Right kidney (tissue), 9 donors: ENCODE measurements around the gene KIF24.
"Not testable (repeated sequence)": the region's sequence is repeated elsewhere in the genome, so short reads cannot be mapped to it uniquely, and the experiment has no call there.

Experiments used
- DNase-seq: peaks from one replicate; pipeline ENCODE4 v3.0.0-alpha.2; 2016
- long read RNA-seq, 8 donors: transcript quantifications; one replicate each; lab custom pipeline, GENCODE V29; 2026

Gene KIF24
- long read RNA-seq, donor 1, result 0 reads
- long read RNA-seq, donor 2, result 0 reads
- long read RNA-seq, donor 3, result 0 reads
- long read RNA-seq, donor 4, result 0 reads
- long read RNA-seq, donor 5, result 0 reads
- long read RNA-seq, donor 6, partial matches to known transcripts, result 6 of 16 reads
- long read RNA-seq, donor 6, other reads (novel, unspliced or antisense), result 10 of 16 reads
- long read RNA-seq, donor 7, partial matches to known transcripts, result 24 of 31 reads
- long read RNA-seq, donor 7, other reads (novel, unspliced or antisense), result 7 of 31 reads
- long read RNA-seq, donor 8, result 0 reads

DNA sequence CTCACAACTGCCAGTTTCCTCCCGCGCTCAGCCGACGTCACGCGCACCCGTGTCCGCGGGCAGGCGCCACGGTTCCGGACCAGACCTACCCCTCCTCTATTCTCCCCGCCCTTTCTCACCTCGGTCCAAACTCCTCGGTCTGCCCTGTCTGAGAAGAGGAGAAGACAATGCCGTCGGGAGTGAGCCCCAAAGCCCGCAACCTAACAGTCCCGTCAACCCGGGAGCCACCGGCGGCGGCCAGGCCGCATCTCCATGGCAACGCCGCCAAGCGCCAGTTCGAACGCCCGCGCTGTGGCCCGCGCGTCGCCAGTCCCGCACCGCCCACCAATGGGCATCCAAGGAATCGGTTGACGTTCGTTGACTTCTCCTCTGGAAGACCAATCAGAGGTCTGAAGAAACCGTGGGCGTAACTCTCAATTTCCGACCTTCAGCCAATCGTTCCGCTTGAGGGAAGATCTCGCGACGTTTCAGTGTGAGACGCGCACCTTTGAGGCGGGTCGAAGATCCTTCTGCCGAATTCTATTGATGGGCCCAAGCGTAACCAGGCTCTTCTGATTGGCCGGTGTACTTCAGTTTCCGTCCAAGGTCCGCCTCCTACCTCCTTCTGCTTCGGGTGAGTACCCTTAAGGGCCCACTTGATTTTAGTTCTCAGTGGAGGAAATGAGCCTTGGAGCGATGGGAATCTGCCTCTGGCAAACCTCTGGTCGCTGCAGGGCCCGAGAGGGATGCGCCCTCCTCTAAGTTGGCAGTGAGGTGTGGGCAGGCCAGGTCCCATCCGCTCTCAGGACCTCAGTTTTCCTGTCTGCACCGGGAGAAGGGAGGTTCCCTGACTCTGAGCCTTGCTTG is at the start of gene KIF24, which contains the start of gene NUDT2:
KIF24 (minus strand) TSS at position 282 of the 846 bp plus-strand sequence. CDS start 17,922 bp downstream, outside the sequence.
NUDT2 (plus strand) TSS at position 583 of the 846 bp plus-strand sequence. CDS start 9,471 bp downstream, outside the sequence.
- peak; percentile 92 for DNase-seq

- no peak for DNase-seq
Observed at GRCh38 chr9:34378376-34379060, 49.5 kb upstream of the KIF24 start.

- DNase-seq, result no peak
Observed at GRCh38 chr9:34377404-34377746, 48.3 kb upstream of the KIF24 start.

GRCh38 chr9:34376596-34377403 is 47.7 kb upstream of the KIF24 start, which contains the start of gene MYORG:
Gene MYORG, minus strand, starts transcription at chr9:34376898. Its CDS starts 3,955 bp downstream, at chr9:34372943.
- peak; percentile 86 for DNase-seq

DNA sequence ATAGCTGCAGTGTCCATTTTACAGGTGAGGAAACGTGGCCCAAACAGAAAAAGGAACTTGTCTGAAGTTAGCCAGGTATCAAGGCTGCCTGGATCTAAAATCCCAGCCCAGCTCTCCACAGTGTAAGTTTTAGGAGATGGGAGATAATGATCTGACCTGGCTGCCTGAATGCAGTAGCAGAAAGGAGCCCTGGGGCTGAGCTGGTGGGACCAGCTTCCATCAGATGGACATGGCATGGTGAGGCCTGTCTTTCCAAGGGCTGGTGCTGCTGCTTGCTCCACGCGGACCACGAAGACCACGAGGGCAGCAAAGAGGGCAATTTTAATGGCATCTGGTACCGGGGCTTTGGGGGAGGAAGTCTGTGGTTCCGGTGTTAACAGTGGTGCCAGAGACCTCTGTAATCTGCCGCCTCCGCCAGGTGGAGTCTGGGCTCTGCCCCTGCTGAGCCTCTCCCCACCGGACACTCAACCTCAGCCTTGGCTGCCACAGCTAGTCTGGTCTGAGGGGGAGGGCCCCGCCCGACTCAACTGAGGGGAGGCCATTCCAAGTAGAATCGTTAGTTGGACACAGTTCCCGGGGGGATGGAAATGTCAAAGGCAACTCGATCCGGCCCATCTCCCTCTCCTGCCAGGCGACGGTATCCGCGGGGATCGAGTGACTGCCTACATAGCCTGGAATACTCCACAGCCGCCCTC is 47.0 kb upstream of the KIF24 start:
- peak; percentile 31 for DNase-seq

- no peak for DNase-seq
Observed at GRCh38 chr9:34374905-34375552, 46.0 kb upstream of the KIF24 start.

GRCh38 chr9:34374339-34374738 is 45.3 kb upstream of the KIF24 start:
- DNase-seq, result no peak

- DNase-seq, result no peak
Observed at GRCh38 chr9:34373749-34374148, 44.7 kb upstream of the KIF24 start.

- peak; percentile 60 for DNase-seq
Observed at GRCh38 chr9:34372467-34373011, 43.5 kb upstream of the KIF24 start.

- no peak for DNase-seq
Observed at GRCh38 chr9:34371886-34372466, 42.9 kb upstream of the KIF24 start.

DNA sequence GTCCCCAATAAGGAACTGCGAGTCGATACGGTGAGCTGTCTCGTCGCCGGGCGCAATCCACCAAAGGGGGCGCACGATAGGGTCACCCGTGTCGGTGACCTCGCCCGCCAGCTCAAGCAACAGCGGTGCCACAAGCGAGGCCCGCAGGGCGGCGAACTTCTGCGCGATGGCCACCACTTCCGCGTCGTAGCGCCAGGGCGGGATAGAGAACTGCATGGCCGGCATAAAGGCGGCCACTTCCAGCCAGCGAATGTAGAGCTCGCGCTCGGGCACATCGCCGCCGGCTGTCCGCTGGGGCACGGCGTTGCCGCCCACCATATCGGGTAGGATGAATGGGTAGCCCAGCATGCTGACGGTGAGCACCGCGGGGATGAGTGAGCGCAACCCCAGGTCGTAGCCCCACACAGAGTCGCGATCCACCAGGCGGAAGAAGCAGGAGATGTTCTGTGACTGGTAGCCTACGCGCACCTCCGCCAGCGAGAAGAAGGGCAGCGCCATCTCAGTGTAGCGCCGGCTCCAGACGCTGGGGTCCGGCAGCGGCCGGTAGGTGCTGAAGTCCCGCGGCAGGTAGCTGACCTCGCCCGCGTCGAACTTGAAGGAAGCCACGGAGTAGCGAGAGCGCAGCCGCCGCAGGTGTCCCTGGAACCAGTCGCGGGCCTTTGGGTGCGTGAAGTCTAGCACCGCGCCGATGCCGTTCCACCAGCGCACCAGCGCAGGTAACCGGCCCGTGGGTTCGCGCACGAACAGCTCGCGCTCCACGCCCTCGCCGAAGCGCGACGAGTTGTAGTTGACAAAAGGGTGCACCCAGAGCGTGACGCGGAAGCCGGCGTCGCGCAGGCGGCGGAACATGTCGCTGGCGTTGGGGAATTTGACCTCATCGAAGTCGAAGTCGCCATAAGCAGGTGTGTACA is 42.2 kb upstream of the KIF24 start:
- peak; percentile 61 for DNase-seq

DNA sequence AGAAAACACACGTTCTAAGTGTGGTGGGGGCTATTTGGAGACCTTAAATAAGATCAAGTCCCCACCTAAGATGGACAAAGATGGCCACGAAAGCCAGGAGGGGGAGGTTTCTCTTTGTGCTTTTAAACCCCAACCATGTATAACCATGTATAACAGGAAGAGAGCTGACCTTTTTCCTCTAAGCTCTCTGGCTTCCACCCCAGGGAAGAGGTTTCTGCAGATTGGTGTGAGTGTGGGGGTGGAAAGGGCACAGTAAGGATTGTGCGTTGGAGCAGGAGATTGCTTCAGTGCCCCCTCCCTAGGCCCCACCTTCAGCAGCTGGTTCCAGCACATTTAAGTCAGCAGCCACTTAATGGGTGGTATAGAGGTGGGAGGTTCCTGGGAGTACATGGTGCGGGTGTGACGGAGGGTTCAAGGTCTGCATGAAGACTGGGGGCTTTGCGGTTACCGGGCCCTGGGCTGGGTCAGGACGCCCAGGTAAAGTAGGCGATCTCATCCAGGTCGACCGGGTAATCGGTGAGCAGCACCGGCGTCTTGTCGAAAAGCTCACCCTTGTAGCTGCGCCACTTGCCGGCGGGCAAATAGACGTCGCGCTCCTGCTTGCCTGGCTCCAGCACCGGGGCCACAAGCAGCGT is 41.4 kb upstream of the KIF24 start:
- DNase-seq, result no peak

DNA sequence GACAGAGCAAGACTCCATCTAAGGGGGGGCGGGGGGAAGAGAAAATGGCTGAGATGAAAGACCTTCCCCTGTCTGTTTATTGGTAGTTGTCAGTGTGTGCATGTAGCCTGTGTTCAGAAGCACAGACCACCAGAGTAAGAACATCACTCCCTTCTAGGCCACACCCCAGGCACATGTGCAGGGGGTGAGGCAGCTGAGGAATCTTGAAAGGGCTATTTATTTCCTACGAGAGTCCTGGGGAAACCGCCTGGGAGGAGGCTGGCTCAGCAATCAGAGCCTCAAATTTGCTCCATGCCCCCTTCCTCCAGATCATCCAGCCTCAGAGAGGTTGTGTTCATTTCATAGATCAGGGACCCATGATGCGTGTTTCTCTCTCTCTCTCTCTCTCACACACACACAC is 40.6 kb upstream of the KIF24 start:
- DNase-seq, result no peak

GRCh38 chr9:34368796-34369195 is 39.7 kb upstream of the KIF24 start:
- DNase-seq, result not testable (repeated sequence)

DNA sequence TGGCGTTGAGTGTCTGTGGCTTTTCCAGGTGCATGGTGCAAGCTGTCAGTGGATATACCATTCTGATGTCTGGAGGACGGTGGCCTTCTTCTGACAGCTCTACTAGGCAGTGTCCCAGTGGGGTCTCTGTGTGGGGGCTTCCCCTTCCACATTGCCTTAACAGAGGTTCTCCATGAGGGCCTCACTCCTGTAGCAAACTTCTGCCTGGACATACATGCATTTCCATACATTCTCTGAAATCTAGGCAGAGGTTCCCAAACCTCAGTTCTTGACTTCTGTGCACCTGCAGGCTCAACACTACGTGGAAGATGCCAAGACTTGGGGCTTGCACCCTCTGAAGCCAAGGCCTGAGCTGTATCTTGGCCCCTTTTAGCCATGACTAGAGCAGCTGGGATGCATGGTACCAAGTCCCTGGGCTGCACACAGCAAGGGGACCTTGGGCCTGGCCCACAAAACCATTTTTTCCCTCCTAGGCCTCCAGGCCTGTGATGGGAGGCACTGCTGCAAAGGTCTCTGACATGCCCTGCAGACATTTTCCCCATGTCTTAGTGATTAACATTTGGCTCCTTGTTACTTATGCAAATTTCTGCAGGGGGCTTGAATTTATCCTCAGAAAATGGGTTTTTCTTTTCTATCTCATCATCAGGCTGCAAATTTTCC is 38.8 kb upstream of the KIF24 start:
- not testable (repeated sequence) for DNase-seq

GRCh38 chr9:34366365-34366764 is 37.3 kb upstream of the KIF24 start:
- DNase-seq, result no peak

DNA sequence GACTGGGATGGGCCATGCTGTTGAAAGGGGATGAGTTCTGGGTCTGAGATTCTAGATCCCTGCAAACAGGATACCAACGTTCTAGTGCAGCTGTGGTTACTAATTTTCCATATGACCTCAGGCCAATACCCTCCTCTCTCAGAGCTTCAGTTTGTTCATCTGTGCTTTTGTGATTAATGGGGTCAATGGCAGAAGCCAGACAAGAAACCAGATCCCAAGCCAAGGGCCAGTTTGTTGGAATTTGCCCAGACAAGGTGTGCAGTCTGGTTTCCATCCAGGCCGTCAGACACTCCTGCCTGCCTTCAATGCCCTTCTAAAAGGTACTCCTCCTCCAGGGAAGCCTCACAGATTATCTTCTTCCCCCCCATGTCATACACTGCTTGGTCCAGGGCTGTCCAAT is 36.2 kb upstream of the KIF24 start:
- DNase-seq, result no peak
